ENCODE results near the gene RASSF4.

RASSF4 gene

GRCh38 chr10:44983066-44983894 lies 23.7 kb downstream of the RASSF4 start:
- DNase-seq = no peak
- TF ChIP-seq POLR2A (IDR thresholded peaks at IDR 0.05; ENCODE audit: low read length) (no peak), GATA1 (IDR thresholded peaks at IDR 0.05; ENCODE audit: low read depth, low read length) (no peak)

- TF ChIP-seq GATA1 (IDR thresholded peaks at IDR 0.05; ENCODE audit: low read depth, low read length) (no peak), POLR2A (IDR thresholded peaks at IDR 0.05; ENCODE audit: low read length) (no peak)
- no peak for DNase-seq
These were observed 24.3 kb downstream of the RASSF4 start for GRCh38 chr10:44983895-44984278.

GRCh38 chr10:44984671-44985101 lies 25.1 kb downstream of the RASSF4 start:
- TF ChIP-seq POLR2A (IDR thresholded peaks at IDR 0.05; ENCODE audit: low read length) (no peak), GATA1 (IDR thresholded peaks at IDR 0.05; ENCODE audit: low read depth, low read length) (no peak)
- no peak for DNase-seq

- TF ChIP-seq GATA1 (IDR thresholded peaks at IDR 0.05; ENCODE audit: low read depth, low read length) = no peak
- TF ChIP-seq POLR2A (IDR thresholded peaks at IDR 0.05; ENCODE audit: low read length) = no peak
- no peak for DNase-seq
These were observed 25.6 kb downstream of the RASSF4 start for GRCh38 chr10:44985175-44985681.

GRCh38 chr10:44986179-44986578 lies 26.6 kb downstream of the RASSF4 start:
- TF ChIP-seq GATA1 (IDR thresholded peaks at IDR 0.05; ENCODE audit: low read depth, low read length) = no peak
- no peak for TF ChIP-seq POLR2A (IDR thresholded peaks at IDR 0.05; ENCODE audit: low read length)
- no peak for DNase-seq

GRCh38 chr10:44986670-44987069 lies 27.1 kb downstream of the RASSF4 start:
- peak in 1 of 2 experiments; percentile 38 for DNase-seq
- no peak for TF ChIP-seq POLR2A (IDR thresholded peaks at IDR 0.05; ENCODE audit: low read length)
- TF ChIP-seq GATA1 (IDR thresholded peaks at IDR 0.05; ENCODE audit: low read depth, low read length) = no peak

- TF ChIP-seq POLR2A (IDR thresholded peaks at IDR 0.05; ENCODE audit: low read length) = no peak
- TF ChIP-seq GATA1 (IDR thresholded peaks at IDR 0.05; ENCODE audit: low read depth, low read length) = no peak
These were observed 29.5 kb downstream of the RASSF4 start for GRCh38 chr10:44988957-44989585.

GRCh38 chr10:44989597-44990301 lies 30.1 kb downstream of the RASSF4 start:
- TF ChIP-seq POLR2A (IDR thresholded peaks at IDR 0.05; ENCODE audit: low read length) = no peak
- no peak for TF ChIP-seq GATA1 (IDR thresholded peaks at IDR 0.05; ENCODE audit: low read depth, low read length)
- DNase-seq = no peak

More at GRCh38 chr10:44988957-44989585, 29.5 kb downstream of the RASSF4 start:
- no peak for DNase-seq

GRCh38 chr10:44990302-44990655 lies 30.7 kb downstream of the RASSF4 start:
- DNase-seq = peak; percentile 15 to 25
- no peak for TF ChIP-seq GATA1 (IDR thresholded peaks at IDR 0.05; ENCODE audit: low read depth, low read length)
- TF ChIP-seq POLR2A (IDR thresholded peaks at IDR 0.05; ENCODE audit: low read length) = no peak

- DNase-seq = no peak
- TF ChIP-seq GATA1 (IDR thresholded peaks at IDR 0.05; ENCODE audit: low read depth, low read length) = no peak
- TF ChIP-seq POLR2A (IDR thresholded peaks at IDR 0.05; ENCODE audit: low read length) = no peak
These were observed 31.4 kb downstream of the RASSF4 start for GRCh38 chr10:44990965-44991364.

- no peak for DNase-seq
- no peak for TF ChIP-seq GATA1 (IDR thresholded peaks at IDR 0.05; ENCODE audit: low read depth, low read length)
- TF ChIP-seq POLR2A (IDR thresholded peaks at IDR 0.05; ENCODE audit: low read length) = no peak
These were observed 32.0 kb downstream of the RASSF4 start for GRCh38 chr10:44991571-44991970.

- DNase-seq = no peak
These were observed 32.6 kb downstream of the RASSF4 start for GRCh38 chr10:44992070-44992731.

GRCh38 chr10:44992732-44993225 lies 33.2 kb downstream of the RASSF4 start:
- DNase-seq = no peak
- TF ChIP-seq POLR2A (IDR thresholded peaks at IDR 0.05; ENCODE audit: low read length) (no peak), GATA1 (IDR thresholded peaks at IDR 0.05; ENCODE audit: low read depth, low read length) (no peak)

More at GRCh38 chr10:44992070-44992731, 32.6 kb downstream of the RASSF4 start:
- TF ChIP-seq GATA1 (IDR thresholded peaks at IDR 0.05; ENCODE audit: low read depth, low read length) (no peak), POLR2A (IDR thresholded peaks at IDR 0.05; ENCODE audit: low read length) (no peak)
